GM12878 (cell line): Measurements from ENCODE around the gene HS3ST3B1. TPM values are rescaled to one million over a fixed set of nuclear protein-coding genes. Genes with fewer than 3 reads are reported as not detected.

Experiments
- ATAC-seq: fragments of 200-7000 bp; cut with Tn5 transposase; 3 replicates; pipeline ENCODE4 v1.9.1; 2020; ENCODE audit warnings: mild to moderate bottlenecking, moderate library complexity
- BruUV-seq: library from RNA; stranded (reverse); fragments of 400-500 nt; replicated peaks from 2 replicates; lab custom pipeline; 2021; lab: Mats Ljungman, UMichigan
- CTCF ChIA-PET: fragments of 300-600 bp; sonication (Branson Sonifier 250); formaldehyde crosslinking; extraction: SDS; loops from one replicate; lab custom pipeline; 2021; ENCODE audit warnings: inconsistent platforms; lab: Yijun Ruan, JAX
- POLR2A ChIA-PET: fragments of 350-600 bp; formaldehyde crosslinking; extraction: SDS; loops from one replicate; lab custom pipeline; 2021; ENCODE audit warnings: inconsistent platforms; lab: Charles Lee
- RAD21 ChIA-PET: fragments of 300-600 bp; sonication (Branson Sonifier 250); formaldehyde crosslinking; loops from one replicate; lab custom pipeline; 2023; ENCODE audit warnings: antibody characterized with exemption; ENCODE audit not compliant: unreplicated experiment; lab: Charles Lee
- SMC1A ChIA-PET: fragments of 300-600 bp; sonication (Branson Sonifier 250); formaldehyde crosslinking; loops from one replicate; lab custom pipeline; 2023; ENCODE audit not compliant: unreplicated experiment, uncharacterized antibody; lab: Charles Lee
- DNase-seq: peaks from one replicate; pipeline ENCODE4 v3.0.0-alpha.2; 2011; ENCODE audit warnings: low read depth, low spot score
- FAIRE-seq: peaks from 3 replicates; lab custom pipeline; 2011; peaks lifted over from hg19 to GRCh38; lab: Jason Lieb, UNC
- H2AFZ ChIP-seq: 2 replicates; pipeline ENCODE4 v1.6.0; 2011; ENCODE audit warnings: low read depth, low read length, control low read depth; ENCODE audit not compliant: control insufficient read depth
- H3K27ac ChIP-seq: 2 replicates; pipeline ENCODE4 v1.5.1; 2011; ENCODE audit warnings: control low read depth; ENCODE audit not compliant: control insufficient read depth, insufficient read depth
- H3K27me3 ChIP-seq, 2 experiments: replicated peaks in 1 of 2; 2 replicates each; pipeline versions ENCODE4 v1.6.0 to v1.6.1; 2011; ENCODE audit warnings: low read length in 1 of 2; ENCODE audit not compliant: control insufficient read depth in 2 of 2, insufficient read depth in 2 of 2
- H3K36me3 ChIP-seq, 2 experiments: 2 replicates each; pipeline ENCODE4 v1.5.1; 2011; ENCODE audit warnings: low read length in 1 of 2; ENCODE audit not compliant: control insufficient read depth in 2 of 2, insufficient read depth in 2 of 2
- H3K4me1 ChIP-seq: 2 replicates; pipeline ENCODE4 v1.6.1; 2011; ENCODE audit warnings: mild to moderate bottlenecking, low read length, moderate library complexity, mixed read lengths; ENCODE audit not compliant: control insufficient read depth, insufficient read depth
- H3K4me2 ChIP-seq: 2 replicates; pipeline ENCODE4 v1.6.0; 2011; ENCODE audit warnings: control low read depth; ENCODE audit not compliant: control insufficient read depth, insufficient read depth
- H3K4me3 ChIP-seq: fragments of 200-600 bp; sonication (generic); 2 replicates; pipeline ENCODE4 v1.5.1; 2016
- H3K79me2 ChIP-seq: 2 replicates; pipeline ENCODE4 v1.6.0; 2011; ENCODE audit warnings: low read length; ENCODE audit not compliant: control insufficient read depth, insufficient read depth
- H3K9ac ChIP-seq: 2 replicates; pipeline ENCODE4 v1.8.0; 2011; ENCODE audit warnings: low read length, control low read depth, mixed read lengths; ENCODE audit not compliant: control insufficient read depth, insufficient read depth
- H3K9me3 ChIP-seq: replicated peaks from 3 replicates; pipeline ENCODE4 v1.5.1; 2011; ENCODE audit warnings: mild to moderate bottlenecking, low read length; ENCODE audit not compliant: control insufficient read depth, insufficient read depth
- H4K20me1 ChIP-seq: 2 replicates; pipeline ENCODE4 v1.6.0; 2011; ENCODE audit not compliant: control insufficient read depth, insufficient read depth
- BCL3 ChIP-seq: IDR thresholded peaks from 2 replicates; pipeline ENCODE4 v1.6.1; 2011; ENCODE audit warnings: borderline replicate concordance, low read depth, mild to moderate bottlenecking, moderate library complexity, low read length; ENCODE audit not compliant: insufficient read depth, poor library complexity, severe bottlenecking
- CREB1 ChIP-seq: IDR thresholded peaks from 2 replicates; pipeline ENCODE4 v1.6.1; 2012; ENCODE audit warnings: low read depth, mild to moderate bottlenecking, inconsistent platforms
- DPF2 ChIP-seq: fragments of 450-650 bp; IDR thresholded peaks from 2 replicates; pipeline ENCODE4 v1.6.1; 2017; ENCODE audit warnings: mild to moderate bottlenecking
- E4F1 ChIP-seq: fragments of 450-650 bp; IDR thresholded peaks from 2 replicates; pipeline ENCODE4 v1.6.1; 2018; ENCODE audit warnings: borderline replicate concordance, mild to moderate bottlenecking; ENCODE audit not compliant: partially characterized antibody
- ESRRA ChIP-seq: IDR thresholded peaks from 2 replicates; pipeline ENCODE4 v1.6.1; 2012; ENCODE audit warnings: mild to moderate bottlenecking, low read length, improper control_type of control experiment
- FOXK2 ChIP-seq: fragments of 450-650 bp; IDR thresholded peaks from 2 replicates; pipeline ENCODE4 v1.6.1; 2017; ENCODE audit warnings: mild to moderate bottlenecking, moderate library complexity
- IRF4 ChIP-seq: IDR thresholded peaks from 2 replicates; pipeline ENCODE4 v1.6.1; 2011; ENCODE audit warnings: low read depth, low read length
- MTA3 ChIP-seq: IDR thresholded peaks from 2 replicates; pipeline ENCODE4 v1.6.1; 2012; ENCODE audit warnings: low read length, inconsistent platforms, borderline replicate concordance
- NFYA ChIP-seq: IDR thresholded peaks from 2 replicates; pipeline ENCODE4 v1.6.1; 2011; ENCODE audit warnings: low read depth, mild to moderate bottlenecking, low read length, improper control_type of control experiment, borderline replicate concordance
- NFYB ChIP-seq: IDR thresholded peaks from 2 replicates; pipeline ENCODE4 v1.6.1; 2011; ENCODE audit warnings: low read depth, mild to moderate bottlenecking, low read length, improper control_type of control experiment, moderate library complexity; ENCODE audit not compliant: insufficient read depth
- SPI1 ChIP-seq: IDR thresholded peaks from 2 replicates; pipeline ENCODE4 v1.6.1; 2011; ENCODE audit warnings: low read depth, mild to moderate bottlenecking, low read length, moderate library complexity, borderline replicate concordance; ENCODE audit not compliant: insufficient read depth
- TCF7 ChIP-seq: IDR thresholded peaks from 2 replicates; pipeline ENCODE4 v1.6.1; 2014; ENCODE audit warnings: antibody characterized with exemption, borderline replicate concordance
- WGBS: methylation state at CpG from one replicate; pipeline ENCODE4 v1.1.6; 2016; ENCODE audit warnings: low lambda C conversion rate; ENCODE audit not compliant: insufficient replicate concordance, insufficient coverage; ENCODE audit errors: missing lambda C conversion rate; 5-methylcytosine and 5-hydroxymethylcytosine counted together
- in situ Hi-C: fragments of 300-500 bp; cut with MboI; formaldehyde crosslinking; loops from 9 replicates; pipeline ENCODE4 v1.14.3; 2018; ENCODE audit warnings: mixed read lengths
- intact Hi-C: fragments of 100-400 bp; cut with micrococcal nuclease; formaldehyde crosslinking; loops from one replicate; pipeline ENCODE4 v1.14.2; 2022; ENCODE audit not compliant: unreplicated experiment
- polyA plus RNA-seq, 11 experiments: library from polyadenylated mRNA; depleted of rRNA in 4 of 11; unstranded in 6 of 11; stranded (reverse) in 5 of 11; fragments of >200 nt; fragmentation: Nextera tagmentation in 4 of 11; fragmentation: Illumina TruSeq in 1 of 11; extraction: Ambion mirVana in 4 of 11; extraction: Trizol in 1 of 11; gene quantifications; 1 replicate in 1 of 11; 2 replicates in 10 of 11; pipeline versions ENCODE4 v1.2.1 to v1.2.3, GENCODE V29; 2011 to 2016; ENCODE audit warnings: inconsistent platforms in 2 of 11, missing spikeins in 2 of 11, low read depth in 1 of 11
- total RNA-seq, 4 experiments: library from RNA; depleted of rRNA in 3 of 4; stranded (reverse); fragments of >200 nt in 3 of 4; fragmentation: Illumina TruSeq in 1 of 4; extraction: Trizol in 1 of 4; gene quantifications; 2 replicates each; pipeline versions ENCODE4 v1.2.1 to v1.2.3, GENCODE V29; 2013 to 2021

HS3ST3B1 gene
- total and polyA plus RNA-seq, 10 of the 15 experiments (the other 5 are each of a cell fraction or from before 2014, with no cell fraction given) = 0.03 to 0.14 (median 0.06) TPM; not detected in 3

GRCh38 chr17:14337596-14338079 lies 36.8 kb downstream of the HS3ST3B1 start:
- H4K20me1 ChIP-seq = no peaks in the 10 kb centered on the region
- WGBS = 11% methylated on average over 3 of the region's 3 CpGs
- H3K27me3 ChIP-seq = no peaks in the 10 kb centered on the region
- FAIRE-seq (no peak), DNase-seq (no peak)
- no peak overlapping the region for H2AFZ ChIP-seq
- 0 out of 2 replicates have a peak, but pooled peaks cover 3% of the 10 kb centered on the region for H3K4me1 ChIP-seq
- TF ChIP-seq NFYB (no peak), SPI1 (peak; percentile 38; the same call in 1 of the 2 replicates), ESRRA (no peak), E4F1 (no peak), BCL3 (no peak), CREB1 (no peak), MTA3 (no peak), NFYA (no peak), FOXK2 (no peak), IRF4 (peak; percentile 71; the same call in 1 of the 2 replicates), TCF7 (no peak), DPF2 (no peak)
- TF ChIP-seq, all 136 proteins: peak for 2
- H3K79me2 ChIP-seq = no peaks in the 10 kb centered on the region
- CTCF ChIA-PET = interaction anchor here (0.6 kb wide), 1 partner anchor 44 kb away, joined by 3 read pairs; no protein-coding TSS in a partner anchor
- no peak overlapping the region for H3K27ac ChIP-seq
- no TSS peak for BruUV-seq
- intact Hi-C loops (no loop called here), in situ Hi-C loops (no loop called here)
- H3K9me3 ChIP-seq = no peaks in the 10 kb centered on the region; the same call in 2 of the 3 replicates
- no peak for ATAC-seq
- SMC1A ChIA-PET = no interaction called here
- H3K9ac ChIP-seq = no peak overlapping the region
- no peak overlapping the region for H3K4me3 ChIP-seq
- H3K4me2 ChIP-seq = no peak overlapping the region
- POLR2A ChIA-PET = no interaction called here
- RAD21 ChIA-PET = no interaction called here
- no peaks in the 10 kb centered on the region for H3K36me3 ChIP-seq
